ENCODE results near the gene APMAP. TPM values are rescaled to one million over a fixed set of nuclear protein-coding genes. Genes with fewer than 3 reads are reported as not detected.

APMAP gene
- total and polyA plus RNA-seq, 2 experiments from 2014 or later, result 50.4 to 90.2 TPM

GRCh38 chr20:24998631-24999445 is 6.3 kb upstream of the APMAP start:
- H3K9me3 ChIP-seq (ENCODE audit: low read depth), result no peaks in the 10 kb centered on the region
- H3K36me3 ChIP-seq, result no peaks in the 10 kb centered on the region
- DNase-seq (ENCODE audit: low read depth in 1 of 2, low spot score in 1 of 2), result peak in 1 of 2 donors; percentile 32
- no peak for TF ChIP-seq CTCF (IDR thresholded peaks at IDR 0.05; ENCODE audit: low read depth, low read length)
- no peak overlapping the region for H3K27ac ChIP-seq
- no peak overlapping the region for H3K4me3 ChIP-seq
- peaks cover 42% of the 10 kb centered on the region for H3K27me3 ChIP-seq
- no peaks in the 10 kb centered on the region for H3K4me1 ChIP-seq (ENCODE audit: low read depth)

- Histone ChIP-seq H3K9me3 (ENCODE audit: low read depth) (no peaks in the 10 kb centered on the region), H3K4me3 (no peak overlapping the region), H3K27me3 (peaks cover 42% of the 10 kb centered on the region), H3K36me3 (no peaks in the 10 kb centered on the region), H3K27ac (no peak overlapping the region), H3K4me1 (ENCODE audit: low read depth) (peaks cover 2% of the 10 kb centered on the region)
- TF ChIP-seq CTCF (IDR thresholded peaks at IDR 0.05; ENCODE audit: low read depth, low read length), result no peak
- DNase-seq (ENCODE audit: low read depth in 1 of 2, low spot score in 1 of 2), result no peak
Observed at GRCh38 chr20:24998121-24998520, 5.6 kb upstream of the APMAP start.

- H3K4me3 ChIP-seq, result no peak overlapping the region
- peaks cover 42% of the 10 kb centered on the region for H3K27me3 ChIP-seq
- H3K9me3 ChIP-seq (ENCODE audit: low read depth), result no peaks in the 10 kb centered on the region
- peaks cover 5% of the 10 kb centered on the region for H3K4me1 ChIP-seq (ENCODE audit: low read depth)
- no peak for DNase-seq (ENCODE audit: low read depth in 1 of 2, low spot score in 1 of 2)
- H3K36me3 ChIP-seq, result no peaks in the 10 kb centered on the region
- H3K27ac ChIP-seq, result no peak overlapping the region
- TF ChIP-seq CTCF (IDR thresholded peaks at IDR 0.05; ENCODE audit: low read depth, low read length), result no peak
Observed at GRCh38 chr20:24996449-24997377, 4.2 kb upstream of the APMAP start.

GRCh38 chr20:24995741-24996448 is 3.3 kb upstream of the APMAP start:
- Histone ChIP-seq H3K27ac (no peak overlapping the region), H3K4me3 (no peak overlapping the region), H3K4me1 (ENCODE audit: low read depth) (peaks cover 8% of the 10 kb centered on the region), H3K9me3 (ENCODE audit: low read depth) (no peaks in the 10 kb centered on the region), H3K27me3 (peaks cover 42% of the 10 kb centered on the region), H3K36me3 (no peaks in the 10 kb centered on the region)
- DNase-seq (ENCODE audit: low read depth in 1 of 2, low spot score in 1 of 2), result no peak
- no peak for TF ChIP-seq CTCF (IDR thresholded peaks at IDR 0.05; ENCODE audit: low read depth, low read length)
